ENCODE measurements around the gene SUV39H1.
"Not testable (repeated sequence)": the region's sequence is repeated elsewhere in the genome, so short reads cannot be mapped to it uniquely, and the experiment has no call there.

SUV39H1 gene

DNA sequence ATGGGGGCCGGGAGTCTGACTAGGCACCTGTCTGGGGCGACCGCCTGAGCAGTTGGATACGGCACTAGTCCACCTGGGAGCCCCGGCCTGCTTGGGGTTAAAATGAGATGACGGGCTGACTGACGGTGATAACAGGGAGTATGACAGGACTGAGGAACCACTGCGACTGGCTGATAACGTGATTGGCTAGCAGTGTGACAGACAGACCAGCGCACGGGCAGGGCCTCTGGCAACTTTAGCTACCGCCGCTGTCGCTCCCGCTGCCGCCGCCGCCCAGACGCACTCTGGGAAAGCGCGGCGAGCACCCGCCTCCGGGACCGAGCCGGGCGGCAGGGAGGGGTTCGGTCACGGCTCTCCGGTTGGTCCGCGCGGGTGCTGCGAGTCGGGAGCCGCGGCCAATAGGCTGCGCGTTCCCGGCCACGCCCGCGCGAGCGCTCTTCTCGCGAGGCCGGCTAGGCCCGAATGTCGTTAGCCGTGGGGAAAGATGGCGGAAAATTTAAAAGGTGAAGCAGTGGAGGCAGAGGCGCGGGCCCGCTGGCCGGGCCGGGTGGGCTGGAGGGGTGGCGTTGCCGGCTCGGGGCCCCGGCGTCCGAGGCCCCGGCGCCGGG is at the start of gene SUV39H1:
TSS of gene SUV39H1 (plus strand) at position 434 of the 608 bp plus-strand sequence. CDS start at position 485, 51 bp downstream.
- TF ChIP-seq ZFX (IDR thresholded peaks at IDR 0.05; ENCODE audit: borderline replicate concordance) = no peak
- TF ChIP-seq, protein P1, sequence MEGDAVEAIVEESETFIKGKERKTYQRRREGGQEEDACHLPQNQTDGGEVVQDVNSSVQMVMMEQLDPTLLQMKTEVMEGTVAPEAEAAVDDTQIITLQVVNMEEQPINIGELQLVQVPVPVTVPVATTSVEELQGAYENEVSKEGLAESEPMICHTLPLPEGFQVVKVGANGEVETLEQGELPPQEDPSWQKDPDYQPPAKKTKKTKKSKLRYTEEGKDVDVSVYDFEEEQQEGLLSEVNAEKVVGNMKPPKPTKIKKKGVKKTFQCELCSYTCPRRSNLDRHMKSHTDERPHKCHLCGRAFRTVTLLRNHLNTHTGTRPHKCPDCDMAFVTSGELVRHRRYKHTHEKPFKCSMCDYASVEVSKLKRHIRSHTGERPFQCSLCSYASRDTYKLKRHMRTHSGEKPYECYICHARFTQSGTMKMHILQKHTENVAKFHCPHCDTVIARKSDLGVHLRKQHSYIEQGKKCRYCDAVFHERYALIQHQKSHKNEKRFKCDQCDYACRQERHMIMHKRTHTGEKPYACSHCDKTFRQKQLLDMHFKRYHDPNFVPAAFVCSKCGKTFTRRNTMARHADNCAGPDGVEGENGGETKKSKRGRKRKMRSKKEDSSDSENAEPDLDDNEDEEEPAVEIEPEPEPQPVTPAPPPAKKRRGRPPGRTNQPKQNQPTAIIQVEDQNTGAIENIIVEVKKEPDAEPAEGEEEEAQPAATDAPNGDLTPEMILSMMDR (IDR thresholded peaks at IDR 0.05) = no peak
- H3K27ac ChIP-seq = peak within 1 kb of the TSS; percentile 88

DNA sequence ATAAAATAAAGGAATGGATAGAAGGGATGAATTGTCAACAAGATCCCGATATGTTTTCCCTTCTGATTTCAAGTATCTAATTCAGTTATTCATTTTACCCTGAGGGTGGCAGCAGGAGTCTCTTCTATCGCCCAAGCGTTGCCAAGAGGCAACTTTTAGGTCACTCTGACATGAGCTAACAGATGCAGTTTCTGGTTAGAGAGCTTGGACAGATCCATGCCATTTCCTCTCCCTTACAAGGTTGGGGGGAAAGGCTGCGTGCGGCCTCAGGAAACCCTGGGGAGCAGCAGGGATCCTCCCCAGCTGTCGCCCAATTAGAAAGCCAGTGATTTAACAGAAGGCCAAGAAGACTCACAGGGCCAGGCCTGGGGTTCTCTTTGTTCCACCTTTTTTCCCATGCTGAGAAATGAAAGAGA is 48.2 kb upstream of the SUV39H1 start:
- no peak for TF ChIP-seq ZFX (IDR thresholded peaks at IDR 0.05; ENCODE audit: borderline replicate concordance)
- TF ChIP-seq, protein P1 (IDR thresholded peaks at IDR 0.05) = no peak

DNA sequence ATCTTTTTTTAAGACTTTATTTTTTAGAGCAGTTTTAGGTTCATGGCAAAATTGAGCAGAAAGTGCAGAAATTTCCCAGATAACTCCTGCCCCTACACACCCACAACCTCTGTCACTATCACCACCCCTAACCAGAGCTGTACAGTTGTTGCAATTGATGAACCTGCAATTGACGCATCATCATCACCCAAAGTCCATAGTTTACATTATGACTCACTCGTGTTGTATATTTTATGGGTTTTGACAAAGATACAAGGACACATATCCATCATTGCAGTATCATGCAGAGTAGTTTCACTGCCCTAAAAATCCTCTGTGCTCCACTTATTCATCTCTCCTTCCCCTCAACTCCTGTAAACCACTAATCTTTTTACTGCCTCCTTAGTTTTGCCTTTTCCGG is 47.4 kb upstream of the SUV39H1 start:
- H3K27ac ChIP-seq = no peak overlapping the region
- TF ChIP-seq, protein P1 (IDR thresholded peaks at IDR 0.05) = no peak
- no peak for TF ChIP-seq ZFX (IDR thresholded peaks at IDR 0.05; ENCODE audit: borderline replicate concordance)

More for the DNA sequence above, 48.2 kb upstream of the SUV39H1 start:
- H3K27ac ChIP-seq = no peak overlapping the region

GRCh38 chrX:48652055-48652579 is 44.4 kb upstream of the SUV39H1 start:
- H3K27ac ChIP-seq = not testable (repeated sequence)

DNA sequence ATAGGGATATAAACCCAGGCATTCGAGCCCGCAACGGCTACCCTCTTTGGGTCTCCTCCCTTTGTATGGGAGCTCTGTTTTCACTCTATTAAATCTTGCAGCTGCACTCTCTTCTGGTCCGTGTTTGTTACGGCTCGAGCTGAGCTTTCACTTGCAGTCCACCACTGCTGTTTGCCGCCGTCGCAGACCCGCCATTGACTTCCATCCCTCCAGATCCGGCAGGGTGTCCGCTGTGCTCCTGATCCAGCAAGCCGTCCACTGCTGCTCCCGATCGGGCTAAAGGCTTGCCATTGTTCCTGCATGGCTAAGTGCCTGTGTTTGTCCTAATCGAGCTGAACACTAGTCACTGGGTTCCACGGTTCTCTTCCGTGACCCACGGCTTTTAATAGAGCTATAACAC is 41.8 kb upstream of the SUV39H1 start:
- H3K27ac ChIP-seq = not testable (repeated sequence)

DNA sequence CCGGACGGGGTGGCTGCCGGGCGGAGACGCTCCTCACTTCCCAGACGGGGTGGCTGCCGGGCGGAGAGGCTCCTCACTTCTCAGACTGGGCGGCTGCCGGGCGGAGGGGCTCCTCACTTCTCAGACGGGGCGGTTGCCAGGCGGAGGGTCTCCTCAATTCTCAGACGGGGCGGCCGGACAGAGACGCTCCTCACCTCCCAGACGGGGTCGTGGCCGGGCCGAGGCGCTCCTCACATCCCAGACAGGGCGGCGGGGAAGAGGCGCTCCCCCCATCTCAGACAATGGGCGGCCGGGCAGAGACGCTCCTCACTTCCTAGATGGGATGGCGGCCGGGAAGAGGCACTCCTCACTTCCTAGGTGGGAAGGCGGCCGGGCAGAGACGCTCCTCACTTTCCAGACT is 36.8 kb upstream of the SUV39H1 start:
- H3K27ac ChIP-seq = not testable (repeated sequence)

- TF ChIP-seq, protein P1 (IDR thresholded peaks at IDR 0.05) = no peak
- no peak for TF ChIP-seq ZFX (IDR thresholded peaks at IDR 0.05; ENCODE audit: borderline replicate concordance)
- no peak overlapping the region for H3K27ac ChIP-seq
Measured at GRCh38 chrX:48663241-48663640, 33.3 kb upstream of the SUV39H1 start.

DNA sequence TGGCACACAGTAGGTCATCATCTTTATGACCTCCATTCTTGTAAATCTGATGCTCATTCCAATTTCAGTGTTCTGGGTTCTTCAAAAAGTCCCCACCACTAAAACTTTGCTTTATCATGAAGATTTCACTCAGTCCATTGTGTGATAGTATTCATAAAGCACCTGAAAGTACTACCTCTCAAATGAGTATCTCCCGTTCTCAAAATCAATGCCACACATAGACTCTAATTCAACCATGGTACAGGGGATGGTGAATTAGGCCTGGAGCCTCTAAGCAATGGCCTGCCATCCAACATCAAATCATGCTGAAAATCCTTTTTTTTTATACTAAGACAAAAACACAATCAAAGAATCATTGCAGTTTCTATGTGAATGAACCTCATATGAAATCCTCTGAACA is 32.4 kb upstream of the SUV39H1 start:
- no peak for TF ChIP-seq ZFX (IDR thresholded peaks at IDR 0.05; ENCODE audit: borderline replicate concordance)
- TF ChIP-seq, protein P1 (IDR thresholded peaks at IDR 0.05) = no peak
- H3K27ac ChIP-seq = no peak overlapping the region

GRCh38 chrX:48665991-48666390 is 30.5 kb upstream of the SUV39H1 start:
- no peak for TF ChIP-seq ZFX (IDR thresholded peaks at IDR 0.05; ENCODE audit: borderline replicate concordance)
- TF ChIP-seq, protein P1 (IDR thresholded peaks at IDR 0.05) = no peak
- H3K27ac ChIP-seq = no peak overlapping the region

All from 22Rv1 (cell line).